Right ventricle myocardium inferior (tissue), 1 donor: Measurements from ENCODE around the gene SPATA33. TPM values are rescaled to one million over a fixed set of nuclear protein-coding genes. Genes with fewer than 3 reads are reported as not detected.
"Not testable (repeated sequence)": the region's sequence is repeated elsewhere in the genome, so short reads cannot be mapped to it uniquely, and the experiment has no call there.

ENCODE experiments used
- ATAC-seq: fragments of 200-7000 bp; cut with Tn5 transposase; one replicate; pipeline ENCODE4 v1.9.1; 2020; ENCODE audit warnings: mild to moderate bottlenecking, moderate library complexity
- DNase-seq: peaks from one replicate; pipeline ENCODE4 v3.0.0; 2021; ENCODE audit errors: missing footprints
- intact Hi-C: fragments of 100-400 bp; cut with DNase I; formaldehyde crosslinking; loops from one replicate; pipeline ENCODE4 v1.11.0; 2022
- total RNA-seq: library from RNA; stranded (reverse); fragmentation: NEBNext Ultra II Directional; extraction: Animal tissue kit (Norgen Biotek cat#: 25700); gene quantifications from one replicate; pipeline ENCODE4 v1.2.1, GENCODE V29; 2021
- donor health status: DM: no; HTN: yes; CAD: no; lungs with severe emphysema.

Gene SPATA33
- total RNA-seq, 1 donor from 2014 or later = 1.6 TPM

DNA sequence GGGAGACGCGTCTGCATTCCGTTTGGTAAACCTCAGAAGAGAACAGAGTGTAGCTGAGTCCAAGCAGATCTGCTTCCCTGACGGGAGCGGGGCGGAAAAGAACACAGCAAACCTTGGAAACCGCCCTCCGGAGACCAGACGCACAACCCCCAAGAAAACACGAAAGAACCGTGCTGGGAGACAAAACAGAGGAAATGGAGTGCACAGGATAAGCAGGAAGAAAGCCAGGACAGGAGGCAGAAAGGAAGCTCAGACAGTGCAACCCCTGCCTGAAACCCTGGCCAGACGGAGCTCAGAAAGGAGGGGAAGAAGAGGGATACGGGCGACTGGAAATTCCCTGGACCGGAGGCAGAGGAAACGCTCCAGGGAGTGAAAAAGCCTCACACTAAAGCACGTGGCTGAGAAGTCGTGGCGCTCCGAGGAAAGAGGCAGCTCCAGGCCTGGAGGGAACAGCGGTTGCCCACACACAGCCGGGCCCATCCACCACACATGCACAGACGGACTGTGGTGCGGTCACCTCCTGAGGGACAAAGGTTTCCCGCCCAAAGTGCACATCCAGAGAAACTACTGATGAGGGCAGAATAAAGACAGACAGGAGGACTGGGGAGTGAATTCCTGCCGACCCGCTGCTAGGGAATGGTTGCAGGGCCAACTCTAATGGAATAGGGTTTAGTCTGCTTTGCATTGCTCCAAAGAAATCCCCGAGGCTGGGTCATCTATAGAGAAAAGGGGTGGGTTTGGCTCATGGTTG is 34.0 kb upstream of the SPATA33 start:
- no peak for ATAC-seq
- intact Hi-C loops = no loop called here

DNA sequence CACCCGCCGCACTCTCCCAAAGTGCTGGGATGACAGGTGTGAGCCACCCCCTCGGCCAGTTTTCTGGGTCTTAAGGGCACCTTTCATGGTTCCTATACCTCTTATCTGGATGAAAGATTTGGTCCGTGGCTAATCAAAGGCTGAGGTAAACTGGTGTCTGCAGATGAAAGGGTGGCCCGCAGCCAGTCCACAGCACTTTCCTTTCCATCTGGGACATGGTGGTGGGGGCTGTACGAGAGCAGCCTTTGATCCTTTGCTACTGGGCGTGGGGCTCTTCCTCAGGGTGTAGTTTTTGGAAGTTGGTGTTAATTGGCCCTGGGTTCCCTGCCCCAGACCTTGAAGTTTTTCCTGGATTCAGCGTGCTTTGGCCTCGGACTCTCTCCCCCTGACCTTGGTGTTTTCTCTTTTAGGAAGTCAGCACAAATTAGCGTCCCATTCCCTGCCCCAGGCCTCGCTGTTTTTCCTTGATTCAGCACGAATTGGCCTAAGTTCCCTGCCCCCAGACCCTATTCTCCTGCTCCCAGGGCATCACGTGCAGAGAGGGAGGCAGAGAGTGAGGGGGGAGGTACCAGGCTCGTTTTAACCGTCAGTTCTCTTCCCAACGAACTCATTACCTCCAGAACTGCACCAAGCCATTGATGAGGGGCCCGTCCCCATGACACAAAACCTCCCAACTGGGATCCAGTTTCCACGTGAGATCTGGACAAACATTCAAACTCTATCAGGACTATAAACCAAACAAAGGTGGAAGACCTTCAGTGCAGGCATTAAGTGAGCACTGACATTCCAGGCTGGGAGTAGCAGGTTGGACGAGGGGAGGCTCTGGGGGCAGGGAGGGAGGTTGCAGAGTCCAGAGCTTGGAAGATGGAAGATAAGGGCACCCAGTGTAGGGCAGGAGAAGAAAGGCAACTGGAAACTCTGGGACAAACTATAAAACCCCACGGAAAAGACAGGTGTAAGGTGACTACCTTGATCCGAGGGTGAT is 32.6 kb upstream of the SPATA33 start:
- intact Hi-C loops = no loop called here
- DNase-seq = no peak
- ATAC-seq = no peak

More for the DNA sequence above, 34.0 kb upstream of the SPATA33 start:
- no peak for DNase-seq

DNA sequence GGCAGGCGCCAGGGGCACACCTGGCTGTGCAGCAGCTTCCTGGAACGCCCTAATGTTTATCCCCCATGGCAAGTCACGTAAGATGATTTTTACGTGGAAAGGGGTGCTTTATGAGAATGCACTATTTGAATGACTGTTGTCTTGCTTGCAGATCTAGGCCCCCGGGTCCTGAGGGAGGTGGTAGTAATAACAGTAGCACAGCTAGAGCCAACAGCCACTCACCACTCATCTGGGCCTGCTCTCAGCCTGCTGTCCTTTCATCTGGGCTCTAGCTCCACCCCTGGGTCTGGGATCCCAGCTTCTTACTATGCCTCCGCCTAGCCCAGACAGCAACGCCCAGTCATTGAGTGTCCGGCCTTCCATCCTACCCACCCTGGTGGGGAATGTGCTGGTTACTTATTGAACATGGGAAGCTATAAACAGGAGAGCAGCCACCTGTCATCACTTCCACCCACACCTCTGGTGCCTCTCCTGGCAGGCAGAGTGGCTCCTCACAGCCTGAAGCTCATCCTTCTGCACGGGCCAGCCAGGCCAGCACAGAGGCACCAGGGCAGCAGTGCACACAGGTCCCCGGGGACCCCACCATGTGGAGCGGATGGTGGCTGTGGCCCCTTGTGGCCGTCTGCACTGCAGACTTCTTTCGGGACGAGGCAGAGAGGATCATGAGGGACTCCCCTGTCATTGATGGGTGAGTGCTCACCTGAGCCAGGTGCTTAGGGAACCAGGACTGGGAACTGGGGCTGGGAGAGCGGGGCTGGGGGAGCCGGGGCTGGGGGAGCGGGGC is 27.6 kb upstream of the SPATA33 start:
- DNase-seq (no peak), ATAC-seq (no peak)
- intact Hi-C loops = no loop called here

- DNase-seq (no peak), ATAC-seq (no peak)
- intact Hi-C loops = no loop called here
These were observed 24.5 kb upstream of the SPATA33 start for GRCh38 chr16:89633064-89633631.

GRCh38 chr16:89634463-89635385 is 22.9 kb upstream of the SPATA33 start:
- intact Hi-C loops, DNase-seq, ATAC-seq: not testable (repeated sequence)

DNA sequence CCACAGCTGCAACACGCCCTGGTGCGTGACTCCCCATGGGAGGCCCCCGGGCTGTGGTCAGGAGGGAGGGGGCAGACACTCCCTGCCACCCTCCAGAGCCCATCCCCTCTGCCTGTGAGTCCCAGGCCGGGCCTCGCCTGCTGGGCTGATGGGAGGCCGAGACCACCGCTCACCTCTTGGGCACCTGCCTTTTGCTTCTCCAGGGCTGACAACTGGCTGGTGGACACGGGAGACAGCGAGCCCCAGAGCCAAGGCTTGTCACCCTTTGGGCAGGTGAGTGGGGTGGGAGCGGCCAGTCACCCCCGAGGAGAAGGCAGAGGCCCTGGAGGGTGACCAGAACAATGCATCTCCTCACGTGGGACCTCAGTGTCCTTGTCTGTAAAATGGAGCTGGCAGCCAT is 21.0 kb upstream of the SPATA33 start:
- ATAC-seq (no peak), DNase-seq (peak; percentile 41)
- intact Hi-C loops = no loop called here

- DNase-seq (peak; percentile 37), ATAC-seq (no peak)
- intact Hi-C loops = no loop called here
These were observed 20.3 kb upstream of the SPATA33 start for GRCh38 chr16:89637379-89637778.

- intact Hi-C loops = no loop called here
- DNase-seq (peak; percentile 43), ATAC-seq (no peak)
These were observed 19.2 kb upstream of the SPATA33 start for GRCh38 chr16:89638455-89638854.

- DNase-seq = no peak
- intact Hi-C loops = no loop called here
- ATAC-seq = no peak
These were observed 18.3 kb upstream of the SPATA33 start for GRCh38 chr16:89639385-89639784.

DNA sequence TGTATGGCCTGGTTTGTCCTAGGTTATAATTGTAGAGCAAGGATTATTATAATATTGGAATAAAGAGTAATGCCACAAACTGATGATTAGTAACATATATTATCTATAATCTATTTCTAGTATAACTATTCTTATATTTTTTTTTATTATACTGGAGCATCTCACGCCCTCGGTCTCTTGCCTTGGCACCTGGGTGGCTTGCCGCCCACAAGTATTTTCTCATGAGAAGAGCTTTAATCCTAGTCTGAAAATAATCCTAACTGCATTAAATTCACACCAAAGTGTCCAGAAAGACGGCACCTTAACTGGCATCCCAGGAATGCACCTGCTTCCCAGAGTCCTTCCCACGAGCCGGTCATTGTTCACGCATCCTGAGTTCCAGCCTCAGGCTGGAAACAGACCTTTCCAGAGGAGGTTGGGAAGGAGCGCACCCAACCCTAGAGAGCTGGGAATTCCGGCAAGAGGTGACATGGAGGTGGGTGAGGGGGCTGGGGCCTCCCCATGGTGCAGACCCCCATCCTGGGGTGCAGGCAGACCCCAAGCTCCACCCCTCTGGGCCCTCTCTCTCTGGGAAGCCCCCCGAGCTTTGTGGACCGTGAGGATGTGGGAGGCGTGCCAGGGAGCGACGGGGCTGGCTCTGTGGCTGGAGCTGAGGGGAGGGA is 16.0 kb upstream of the SPATA33 start:
- DNase-seq (peak; percentile 30), ATAC-seq (no peak)
- intact Hi-C loops = loop anchor here (10.0 kb wide), 2 partner anchors 67 to 397 kb away; partner anchors contain the start of gene CPNE7

- DNase-seq (peak; percentile 48), ATAC-seq (no peak)
- intact Hi-C loops = loop anchor here (10.0 kb wide), 2 partner anchors 68 to 398 kb away; partner anchors contain the start of gene CPNE7
These were observed 15.1 kb upstream of the SPATA33 start for GRCh38 chr16:89642574-89642973.

GRCh38 chr16:89643769-89644300 is 13.8 kb upstream of the SPATA33 start:
- intact Hi-C loops = loop anchor here (10.0 kb wide), 2 partner anchors 69 to 399 kb away; partner anchors contain the start of gene CPNE7
- DNase-seq (peak; percentile 43), ATAC-seq (no peak)

GRCh38 chr16:89645122-89645521 is 12.5 kb upstream of the SPATA33 start:
- peak; percentile 63 for DNase-seq
- intact Hi-C loops = loop anchor here (10.0 kb wide), 2 partner anchors 70 to 400 kb away; partner anchors contain the start of gene CPNE7
- ATAC-seq = no peak

DNA sequence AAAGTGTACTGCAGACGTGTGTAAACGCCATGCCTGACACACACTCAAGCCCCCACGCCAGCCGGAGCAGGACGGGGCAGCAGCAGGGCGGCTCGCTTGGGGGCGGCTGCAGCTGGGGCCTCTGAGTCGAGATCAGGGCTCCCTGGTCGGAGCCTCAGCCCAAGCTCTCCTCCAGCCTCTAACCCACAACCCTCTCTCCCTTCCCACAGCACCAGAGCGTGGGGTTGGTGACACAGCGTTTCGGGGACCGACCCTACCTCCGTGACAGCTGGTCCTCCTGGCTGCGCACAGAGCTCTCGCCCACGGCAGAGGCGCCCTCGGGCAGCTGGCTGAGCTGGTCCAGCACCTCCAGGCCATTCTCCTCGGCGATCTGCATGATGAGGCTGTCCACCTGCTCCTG is 11.4 kb upstream of the SPATA33 start:
- ATAC-seq (no peak), DNase-seq (peak; percentile 33)
- intact Hi-C loops = loop anchor here (10.0 kb wide), 2 partner anchors 71 to 401 kb away; partner anchors contain the start of gene CPNE7

DNA sequence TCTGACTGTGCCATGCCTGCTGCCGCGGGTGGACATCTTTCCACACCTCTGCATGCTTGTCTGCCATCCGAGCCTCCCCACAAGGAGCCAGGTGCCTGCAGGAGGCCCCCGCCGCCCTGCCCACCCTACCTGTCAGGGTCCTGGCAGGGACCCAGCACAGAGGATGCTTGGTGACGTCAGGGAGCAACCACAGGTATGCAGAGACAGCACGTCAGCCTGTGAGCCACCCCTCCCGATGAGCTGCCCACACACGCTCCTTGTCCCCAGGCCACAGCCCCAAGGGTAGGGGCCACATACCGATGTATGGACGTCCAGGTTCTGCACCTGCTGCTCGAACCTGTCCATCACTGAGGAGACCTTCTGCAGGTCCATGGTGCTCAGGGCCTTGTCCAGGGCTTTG is 10.7 kb upstream of the SPATA33 start:
- DNase-seq (peak; percentile 3), ATAC-seq (no peak)
- intact Hi-C loops = loop anchor here (10.0 kb wide), 2 partner anchors 72 to 402 kb away; partner anchors contain the start of gene CPNE7

GRCh38 chr16:89651584-89651983 is 6.1 kb upstream of the SPATA33 start:
- DNase-seq (peak; percentile 13), ATAC-seq (no peak)
- intact Hi-C loops = loop anchor here (10.0 kb wide), 1 partner anchor 327 kb away; no protein-coding TSS in a partner anchor
